Ramos (cell line): ENCODE data around the gene PDPK1.
"Not testable (repeated sequence)": the region's sequence is repeated elsewhere in the genome, so short reads cannot be mapped to it uniquely, and the experiment has no call there.

Experiments
- in situ Hi-C: fragments of 300-500 bp; cut with MboI; formaldehyde crosslinking; loops from one replicate; pipeline ENCODE4 v1.14.3; 2022; ENCODE audit warnings: low sequenced_read_pairs; ENCODE audit not compliant: unreplicated experiment

The PDPK1 gene

DNA sequence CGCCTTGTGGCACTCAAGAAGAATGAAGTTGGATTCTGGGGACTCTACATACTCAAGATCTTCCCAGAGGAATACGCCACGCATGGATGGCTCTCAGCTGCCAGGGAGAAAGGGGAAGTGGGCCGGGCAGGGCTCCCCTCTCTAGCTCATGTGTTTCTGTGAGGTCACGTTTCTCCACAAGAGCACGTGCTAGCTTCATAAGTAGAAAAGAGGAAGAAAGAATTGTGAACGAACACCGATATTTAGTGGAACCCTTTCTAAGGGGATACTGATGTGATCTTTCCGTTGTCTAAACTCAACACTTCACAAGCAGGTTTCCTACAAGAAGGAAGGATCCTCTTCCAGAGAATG, 101.9 kb downstream of the PDPK1 start:
- in situ Hi-C loops: not testable (repeated sequence)

DNA sequence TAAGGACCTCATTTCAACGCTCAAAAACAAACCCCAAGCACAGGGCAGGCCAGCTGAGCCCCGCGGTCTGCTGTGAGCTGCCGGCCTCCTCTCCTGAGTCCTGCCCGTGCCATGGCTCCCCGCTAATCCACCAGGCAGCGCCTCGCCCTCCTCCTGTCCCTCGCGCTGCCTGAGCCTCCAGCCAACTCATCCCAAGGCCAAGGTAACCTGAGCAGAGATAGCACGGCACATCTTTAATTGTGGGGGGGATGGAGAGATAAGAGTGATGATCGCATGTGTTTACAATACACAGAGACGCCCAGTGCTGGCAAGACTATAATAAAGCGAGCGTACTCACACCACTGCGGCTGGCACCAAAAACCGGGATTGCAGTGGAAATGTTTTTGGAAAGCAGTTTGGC, 104.7 kb downstream of the PDPK1 start:
- in situ Hi-C loops: not testable (repeated sequence)

DNA sequence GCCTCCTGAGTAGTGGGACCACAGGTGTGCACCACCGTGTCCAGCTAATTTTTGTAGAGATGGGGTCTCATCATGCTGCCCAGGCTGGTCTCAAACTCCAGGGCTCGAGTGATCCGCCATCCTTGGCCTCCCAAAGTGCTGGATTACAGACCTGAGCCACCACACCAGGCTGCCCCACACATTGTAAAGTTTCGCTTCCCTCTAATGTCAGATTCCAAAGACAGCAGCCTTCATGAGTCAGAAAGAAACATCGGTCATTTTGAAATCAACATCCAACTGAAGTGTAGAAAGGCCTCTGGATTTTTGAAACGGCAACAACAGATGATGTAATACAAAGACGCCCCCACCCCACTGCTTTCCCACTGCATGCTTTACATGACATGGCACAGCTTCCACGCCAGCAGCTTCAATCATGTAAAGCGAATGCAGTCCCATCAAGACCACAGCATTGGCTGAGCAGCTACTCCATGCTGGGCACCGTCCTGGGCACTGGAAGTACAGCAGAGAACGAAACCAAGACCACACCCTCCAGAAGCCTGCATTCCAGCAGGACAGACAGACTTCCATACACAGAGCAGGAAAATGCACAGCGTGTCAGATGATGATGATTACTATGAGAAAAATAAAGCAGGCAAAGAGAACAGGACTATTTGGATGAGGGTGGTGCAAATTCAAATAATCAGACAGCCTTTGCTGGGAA, 107.1 kb downstream of the PDPK1 start:
- in situ Hi-C loops: not testable (repeated sequence)

DNA sequence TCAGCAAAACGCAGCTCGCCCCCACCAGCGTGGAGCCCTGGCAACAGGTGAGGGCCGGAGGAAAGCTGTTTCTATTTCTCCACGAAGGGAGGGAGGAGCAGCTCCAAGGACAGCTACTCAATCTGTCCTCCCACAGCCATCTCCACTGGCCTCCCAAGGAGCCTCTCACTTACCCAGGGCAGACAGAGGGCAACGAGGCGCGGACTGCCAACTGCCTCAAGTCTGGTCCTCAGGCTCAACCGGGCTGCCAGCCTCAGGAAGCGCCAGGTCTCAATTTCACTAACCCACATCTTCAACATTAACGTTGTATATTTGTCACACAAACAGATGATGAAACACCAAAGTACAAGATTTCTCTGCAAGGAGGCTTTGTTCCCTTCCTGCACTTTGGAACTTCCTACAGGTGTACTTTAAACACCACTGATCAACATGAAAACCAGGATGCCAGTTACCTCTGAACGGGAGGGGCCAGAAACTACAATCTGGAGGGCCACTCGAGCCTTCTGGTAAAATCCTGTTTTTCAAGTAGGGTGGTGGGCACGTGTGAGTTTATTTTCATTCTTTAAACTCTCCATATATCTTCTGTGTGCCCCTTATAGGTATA, 113.5 kb downstream of the PDPK1 start:
- in situ Hi-C loops: not testable (repeated sequence)
